NB4 (cell line): Measurements from ENCODE around the gene NDUFS8.

ENCODE experiments used
- DNase-seq: peaks from one replicate; pipeline ENCODE4 v3.0.0; 2010; ENCODE audit warnings: low read depth
- H3K4me3 ChIP-seq: one replicate; pipeline ENCODE4 v1.5.1; 2011; ENCODE audit warnings: mild to moderate bottlenecking, low read depth, low read length, moderate library complexity
- CTCF ChIP-seq: IDR thresholded peaks from one replicate; pipeline ENCODE4 v1.5.1; 2012; ENCODE audit warnings: low read depth, low read length
- MAX ChIP-seq: IDR thresholded peaks from 2 replicates; pipeline ENCODE4 v1.6.1; 2011; ENCODE audit warnings: low read depth, low read length
- MYC ChIP-seq: IDR thresholded peaks from 2 replicates; pipeline ENCODE4 v1.6.1; 2011; ENCODE audit warnings: low read depth, low read length
- POLR2A ChIP-seq: IDR thresholded peaks from 2 replicates; pipeline ENCODE4 v1.6.1; 2011; ENCODE audit warnings: mild to moderate bottlenecking; ENCODE audit not compliant: insufficient read length; ENCODE audit errors: extremely low read depth

Gene NDUFS8

DNA sequence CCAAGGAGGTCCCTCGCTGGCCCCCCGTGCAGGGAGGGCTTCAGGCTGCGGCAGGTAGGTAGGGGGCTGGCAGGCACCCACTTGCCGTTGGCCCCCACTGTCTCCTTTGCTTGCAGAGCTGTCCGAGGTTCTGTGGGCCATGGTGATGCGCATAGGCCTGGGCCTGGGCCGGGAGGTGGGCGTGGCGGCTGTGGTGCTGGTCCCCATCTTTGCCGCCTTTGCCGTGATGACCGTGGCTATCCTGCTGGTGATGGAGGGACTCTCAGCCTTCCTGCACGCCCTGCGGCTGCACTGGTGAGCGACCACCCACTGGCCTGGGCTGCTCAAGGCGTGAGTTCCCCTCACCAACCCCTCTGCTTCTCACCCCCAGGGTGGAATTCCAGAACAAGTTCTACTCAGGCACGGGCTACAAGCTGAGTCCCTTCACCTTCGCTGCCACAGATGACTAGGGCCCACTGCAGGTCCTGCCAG, 19.9 kb downstream of the NDUFS8 start:
- no peak for DNase-seq

DNA sequence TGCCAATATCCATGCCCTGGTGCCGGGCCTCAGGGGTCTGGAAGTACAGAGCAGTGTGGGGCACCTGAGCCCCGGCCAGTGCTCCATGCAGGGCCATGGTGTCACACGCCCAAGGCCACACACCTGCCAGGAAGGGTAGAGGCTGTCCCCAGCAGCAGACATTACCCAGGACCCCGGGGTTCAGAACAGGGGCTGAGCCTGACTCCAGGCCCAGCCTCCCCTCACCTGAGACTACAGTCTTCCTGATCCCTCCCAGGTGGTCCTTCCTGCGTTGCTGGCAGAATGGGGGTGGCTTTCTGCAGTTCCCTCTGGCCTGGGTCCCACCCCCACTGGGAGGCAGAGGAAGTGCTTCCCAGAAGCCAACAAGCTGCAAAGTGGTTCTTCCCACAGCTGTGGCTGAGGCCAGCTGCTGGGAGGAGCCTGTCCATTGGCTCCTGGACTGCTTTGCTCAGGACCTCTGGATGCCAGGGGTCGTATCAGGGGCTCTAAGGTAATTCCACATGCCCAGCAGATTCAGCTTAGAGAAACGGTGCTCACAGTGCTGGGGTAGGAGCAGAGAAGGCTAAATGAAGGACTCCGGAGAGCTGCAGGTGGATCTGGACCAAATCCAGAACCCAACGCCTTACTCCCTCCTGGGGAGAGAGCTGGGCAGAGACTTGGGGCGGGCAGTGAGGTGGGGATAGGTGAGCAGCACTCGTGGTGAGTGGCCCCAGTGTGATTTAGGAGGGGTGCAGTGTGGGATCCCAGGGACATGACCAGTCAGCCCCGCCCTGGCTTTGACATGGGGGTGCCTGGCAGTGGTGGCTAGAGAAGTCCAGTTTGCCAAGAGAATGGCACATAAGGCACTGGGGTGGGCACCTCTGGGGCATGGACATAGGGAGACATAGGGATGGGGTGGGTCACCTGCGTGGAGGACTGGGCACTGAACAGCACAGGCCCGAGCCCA, 21.0 kb downstream of the NDUFS8 start:
- peak; percentile 19 for DNase-seq
- TF ChIP-seq MYC (no peak), CTCF (no peak), POLR2A (no peak), MAX (no peak)
- H3K4me3 ChIP-seq: no peak overlapping the region

More for the DNA sequence above, 19.9 kb downstream of the NDUFS8 start:
- H3K4me3 ChIP-seq: no peak overlapping the region
- TF ChIP-seq POLR2A: no peak
- TF ChIP-seq CTCF: no peak
- no peak for TF ChIP-seq MAX
- no peak for TF ChIP-seq MYC

DNA sequence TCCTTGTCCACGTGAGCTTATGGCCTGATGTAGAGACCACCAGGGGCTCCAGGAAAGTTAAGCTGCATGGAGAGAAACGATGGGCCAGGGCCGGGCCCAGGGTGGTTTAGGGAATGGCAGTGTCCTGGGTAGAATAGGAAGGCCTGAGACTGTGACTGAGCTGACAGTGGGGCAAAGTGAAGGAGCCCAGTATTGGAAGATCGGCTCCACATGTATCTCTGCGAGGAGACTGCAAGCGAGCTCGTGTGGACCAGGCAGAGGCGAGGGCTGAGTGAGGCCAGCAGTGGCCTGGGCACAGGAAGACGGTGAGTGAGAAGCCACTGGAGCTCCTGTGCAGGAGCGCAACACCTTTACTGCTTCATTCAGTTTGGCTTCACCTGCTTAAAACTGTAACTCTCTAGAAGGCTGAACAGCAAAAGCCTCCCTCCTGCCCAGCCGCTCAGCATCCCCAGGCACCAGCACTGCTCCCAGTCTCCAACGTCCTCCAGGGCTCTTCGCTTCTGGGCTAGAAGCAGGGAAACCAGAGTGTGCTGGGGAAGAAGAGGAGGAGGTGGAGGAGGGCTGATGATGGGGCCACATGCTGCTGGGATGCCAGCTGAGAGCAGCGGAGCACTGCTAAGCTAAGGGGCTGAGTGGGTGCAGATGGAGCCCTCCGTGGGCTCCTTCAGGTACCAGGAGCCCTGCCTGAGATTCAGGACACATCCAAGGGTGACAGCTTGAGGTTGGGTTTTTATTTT, 21.8 kb downstream of the NDUFS8 start:
- TF ChIP-seq MYC (no peak), MAX (no peak), CTCF (no peak), POLR2A (no peak)
- H3K4me3 ChIP-seq: no peak overlapping the region
- peak; percentile 19 for DNase-seq

- DNase-seq: peak; percentile 50
- H3K4me3 ChIP-seq: no peak overlapping the region
- no peak for TF ChIP-seq MYC
- no peak for TF ChIP-seq MAX
- TF ChIP-seq CTCF: no peak
- no peak for TF ChIP-seq POLR2A
Observed at GRCh38 chr11:68053117-68053516, 22.6 kb downstream of the NDUFS8 start.

GRCh38 chr11:68053981-68054812, 23.7 kb downstream of the NDUFS8 start:
- no peak for TF ChIP-seq MAX
- no peak for TF ChIP-seq CTCF
- TF ChIP-seq POLR2A: peak; percentile 0
- DNase-seq: peak; percentile 36
- no peak overlapping the region for H3K4me3 ChIP-seq
